Ishikawa (cell line): ENCODE measurements around the gene POLR1A.

Experiments
- CEBPB ChIP-seq: IDR thresholded peaks from 2 replicates; pipeline ENCODE4 v1.6.1; 2012
- EP300 ChIP-seq: IDR thresholded peaks from 2 replicates; pipeline ENCODE4 v1.6.1; 2012; ENCODE audit warnings: borderline replicate concordance
- FOXM1 ChIP-seq: IDR thresholded peaks from 2 replicates; pipeline ENCODE4 v1.6.1; 2012; ENCODE audit warnings: low read depth, borderline replicate concordance
- MAX ChIP-seq: IDR thresholded peaks from 2 replicates; pipeline ENCODE4 v1.6.1; 2012
- TEAD4 ChIP-seq: IDR thresholded peaks from 2 replicates; pipeline ENCODE4 v1.6.1; 2012
- ZBTB7A ChIP-seq: IDR thresholded peaks from 2 replicates; pipeline ENCODE4 v1.6.1; 2012; ENCODE audit warnings: low read depth
- TF ChIP-seq, protein P1 (sequence below): IDR thresholded peaks from 2 replicates; pipeline ENCODE4 v1.6.1; 2012

- TF ChIP-seq, protein P1, sequence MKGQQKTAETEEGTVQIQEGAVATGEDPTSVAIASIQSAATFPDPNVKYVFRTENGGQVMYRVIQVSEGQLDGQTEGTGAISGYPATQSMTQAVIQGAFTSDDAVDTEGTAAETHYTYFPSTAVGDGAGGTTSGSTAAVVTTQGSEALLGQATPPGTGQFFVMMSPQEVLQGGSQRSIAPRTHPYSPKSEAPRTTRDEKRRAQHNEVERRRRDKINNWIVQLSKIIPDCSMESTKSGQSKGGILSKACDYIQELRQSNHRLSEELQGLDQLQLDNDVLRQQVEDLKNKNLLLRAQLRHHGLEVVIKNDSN: no peak
- TF ChIP-seq CEBPB: no peak
- TF ChIP-seq TEAD4: no peak
- no peak for TF ChIP-seq FOXM1
- TF ChIP-seq EP300: no peak
- no peak for TF ChIP-seq ZBTB7A
- no peak for TF ChIP-seq MAX
These were observed 93.5 kb downstream of the POLR1A start for GRCh38 chr2:86012007-86012712.
